Measurements from ENCODE around the gene RTL10.
A peak's percentile ranks its signal among the peaks of the same experiment; 100 is the strongest.

The RTL10 gene

GRCh38 chr22:19848298-19849224, 6.1 kb downstream of the RTL10 start:
- Mint-ChIP-seq H3K36me3 (ENCODE audit: insufficient read depth) (peaks cover 4% of the 10 kb centered on the region), H3K4me3 (no peak overlapping the region), H3K27me3 (no peaks in the 10 kb centered on the region), H3K4me1 (peaks cover 43% of the 10 kb centered on the region), H3K9me3 (no peaks in the 10 kb centered on the region), H3K27ac (ENCODE audit: low read depth) (peak overlapping the region; percentile 25)
- no peak for ATAC-seq (replicated peaks; ENCODE audit: extremely low read depth, poor library complexity, severe bottlenecking)
- DNase-seq (ENCODE audit: low spot score in 2 of 2), result no peak

- peaks cover 3% of the 10 kb centered on the region for H3K36me3 Mint-ChIP-seq (ENCODE audit: insufficient read depth)
- H3K4me1 Mint-ChIP-seq, result peaks cover 31% of the 10 kb centered on the region
- ATAC-seq (replicated peaks; ENCODE audit: extremely low read depth, poor library complexity, severe bottlenecking) (no peak), DNase-seq (ENCODE audit: low spot score in 2 of 2) (no peak)
- H3K27me3 Mint-ChIP-seq, result no peaks in the 10 kb centered on the region
- no peak overlapping the region for H3K4me3 Mint-ChIP-seq
- H3K9me3 Mint-ChIP-seq, result no peaks in the 10 kb centered on the region
- H3K27ac Mint-ChIP-seq (ENCODE audit: low read depth), result no peak overlapping the region
These were observed 7.4 kb downstream of the RTL10 start for GRCh38 chr22:19847345-19847632.

- H3K4me1 Mint-ChIP-seq, result peaks cover 26% of the 10 kb centered on the region
- peaks cover 2% of the 10 kb centered on the region for H3K36me3 Mint-ChIP-seq (ENCODE audit: insufficient read depth)
- ATAC-seq (replicated peaks; ENCODE audit: extremely low read depth, poor library complexity, severe bottlenecking) (no peak), DNase-seq (ENCODE audit: low spot score in 2 of 2) (no peak)
- H3K27me3 Mint-ChIP-seq, result no peaks in the 10 kb centered on the region
- no peak overlapping the region for H3K27ac Mint-ChIP-seq (ENCODE audit: low read depth)
- H3K9me3 Mint-ChIP-seq, result no peaks in the 10 kb centered on the region
- H3K4me3 Mint-ChIP-seq, result no peak overlapping the region
These were observed 7.9 kb downstream of the RTL10 start for GRCh38 chr22:19846620-19847344.

GRCh38 chr22:19845054-19845722, 9.5 kb downstream of the RTL10 start:
- H3K27me3 Mint-ChIP-seq, result no peaks in the 10 kb centered on the region
- H3K9me3 Mint-ChIP-seq, result no peaks in the 10 kb centered on the region
- no peak overlapping the region for H3K27ac Mint-ChIP-seq (ENCODE audit: low read depth)
- no peak for ATAC-seq (replicated peaks; ENCODE audit: extremely low read depth, poor library complexity, severe bottlenecking)
- peaks cover 2% of the 10 kb centered on the region for H3K36me3 Mint-ChIP-seq (ENCODE audit: insufficient read depth)
- H3K4me1 Mint-ChIP-seq, result peaks cover 25% of the 10 kb centered on the region
- H3K4me3 Mint-ChIP-seq, result no peak overlapping the region
- no peak for DNase-seq (ENCODE audit: low spot score in 2 of 2)

GRCh38 chr22:19844377-19845053, 10.2 kb downstream of the RTL10 start:
- Mint-ChIP-seq H3K27ac (ENCODE audit: low read depth) (no peak overlapping the region), H3K27me3 (no peaks in the 10 kb centered on the region), H3K4me1 (peaks cover 26% of the 10 kb centered on the region), H3K36me3 (ENCODE audit: insufficient read depth) (peaks cover 2% of the 10 kb centered on the region), H3K9me3 (no peaks in the 10 kb centered on the region), H3K4me3 (no peak overlapping the region)
- no peak for DNase-seq (ENCODE audit: low spot score in 2 of 2)
- ATAC-seq (replicated peaks; ENCODE audit: extremely low read depth, poor library complexity, severe bottlenecking), result no peak

GRCh38 chr22:19843857-19844376, 10.8 kb downstream of the RTL10 start:
- H3K36me3 Mint-ChIP-seq (ENCODE audit: insufficient read depth), result peaks cover 2% of the 10 kb centered on the region
- no peak for DNase-seq (ENCODE audit: low spot score in 2 of 2)
- H3K9me3 Mint-ChIP-seq, result no peaks in the 10 kb centered on the region
- no peak for ATAC-seq (replicated peaks; ENCODE audit: extremely low read depth, poor library complexity, severe bottlenecking)
- H3K27ac Mint-ChIP-seq (ENCODE audit: low read depth), result no peak overlapping the region
- H3K4me1 Mint-ChIP-seq, result peaks cover 29% of the 10 kb centered on the region
- no peaks in the 10 kb centered on the region for H3K27me3 Mint-ChIP-seq
- no peak overlapping the region for H3K4me3 Mint-ChIP-seq

GRCh38 chr22:19843107-19843856, 11.4 kb downstream of the RTL10 start:
- Mint-ChIP-seq H3K4me1 (peaks cover 33% of the 10 kb centered on the region), H3K27me3 (no peaks in the 10 kb centered on the region), H3K9me3 (no peaks in the 10 kb centered on the region), H3K4me3 (no peak overlapping the region), H3K27ac (ENCODE audit: low read depth) (no peak overlapping the region), H3K36me3 (ENCODE audit: insufficient read depth) (peaks cover 4% of the 10 kb centered on the region)
- DNase-seq (ENCODE audit: low spot score in 2 of 2) (no peak), ATAC-seq (replicated peaks; ENCODE audit: extremely low read depth, poor library complexity, severe bottlenecking) (no peak)

GRCh38 chr22:19842393-19843106, 12.1 kb downstream of the RTL10 start:
- ATAC-seq (replicated peaks; ENCODE audit: extremely low read depth, poor library complexity, severe bottlenecking) (no peak), DNase-seq (ENCODE audit: low spot score in 2 of 2) (no peak)
- no peak overlapping the region for H3K4me3 Mint-ChIP-seq
- H3K9me3 Mint-ChIP-seq, result no peaks in the 10 kb centered on the region
- no peak overlapping the region for H3K27ac Mint-ChIP-seq (ENCODE audit: low read depth)
- H3K36me3 Mint-ChIP-seq (ENCODE audit: insufficient read depth), result peaks cover 2% of the 10 kb centered on the region
- H3K27me3 Mint-ChIP-seq, result no peaks in the 10 kb centered on the region
- H3K4me1 Mint-ChIP-seq, result peaks cover 38% of the 10 kb centered on the region

GRCh38 chr22:19841641-19842392, 12.9 kb downstream of the RTL10 start:
- ATAC-seq (replicated peaks; ENCODE audit: extremely low read depth, poor library complexity, severe bottlenecking) (no peak), DNase-seq (ENCODE audit: low spot score in 2 of 2) (no peak)
- Mint-ChIP-seq H3K27me3 (no peaks in the 10 kb centered on the region), H3K27ac (ENCODE audit: low read depth) (no peak overlapping the region), H3K4me3 (no peak overlapping the region), H3K4me1 (peaks cover 39% of the 10 kb centered on the region), H3K36me3 (ENCODE audit: insufficient read depth) (peaks cover 2% of the 10 kb centered on the region), H3K9me3 (no peaks in the 10 kb centered on the region)

- H3K4me3 Mint-ChIP-seq, result no peak overlapping the region
- peaks cover 5% of the 10 kb centered on the region for H3K36me3 Mint-ChIP-seq (ENCODE audit: insufficient read depth)
- DNase-seq (ENCODE audit: low spot score in 2 of 2) (no peak), ATAC-seq (replicated peaks; ENCODE audit: extremely low read depth, poor library complexity, severe bottlenecking) (no peak)
- H3K4me1 Mint-ChIP-seq, result peaks cover 42% of the 10 kb centered on the region
- no peak overlapping the region for H3K27ac Mint-ChIP-seq (ENCODE audit: low read depth)
- H3K9me3 Mint-ChIP-seq, result no peaks in the 10 kb centered on the region
- H3K27me3 Mint-ChIP-seq, result no peaks in the 10 kb centered on the region
These were observed 13.6 kb downstream of the RTL10 start for GRCh38 chr22:19840955-19841640.

All from central memory CD8-positive, alpha-beta T cell (primary cell).